NB4 (cell line): ENCODE results near the gene STX8.

Source experiments
- CTCF ChIP-seq: IDR thresholded peaks from one replicate; pipeline ENCODE4 v1.5.1; 2012; ENCODE audit warnings: low read depth, low read length
- MAX ChIP-seq: IDR thresholded peaks from 2 replicates; pipeline ENCODE4 v1.6.1; 2011; ENCODE audit warnings: low read depth, low read length
- MYC ChIP-seq: IDR thresholded peaks from 2 replicates; pipeline ENCODE4 v1.6.1; 2011; ENCODE audit warnings: low read depth, low read length
- POLR2A ChIP-seq: IDR thresholded peaks from 2 replicates; pipeline ENCODE4 v1.6.1; 2011; ENCODE audit warnings: mild to moderate bottlenecking; ENCODE audit not compliant: insufficient read length; ENCODE audit errors: extremely low read depth

- TF ChIP-seq POLR2A = no peak
- TF ChIP-seq CTCF = no peak
- no peak for TF ChIP-seq MAX
- TF ChIP-seq MYC = no peak
Observed at GRCh38 chr17:9298776-9299295, 276.8 kb downstream of the STX8 start.
